Bronchial smooth muscle cell (primary cell): ENCODE results near the gene ODF4. TPM values are rescaled to one million over a fixed set of nuclear protein-coding genes. Genes with fewer than 3 reads are reported as not detected.

ENCODE experiments used
- total RNA-seq: library from RNA; depleted of rRNA; stranded (reverse); fragments of >200 nt; gene quantifications from 2 replicates; pipeline ENCODE4 v1.2.1, GENCODE V29; 2014

The ODF4 gene
- not detected in 2 replicates for total RNA-seq

GRCh38 chr17:8339540-8339939 lies at the start of gene ODF4:
TSS of gene ODF4 (plus strand) at chr17:8339840. CDS start at chr17:8340052, 212 bp downstream.

DNA sequence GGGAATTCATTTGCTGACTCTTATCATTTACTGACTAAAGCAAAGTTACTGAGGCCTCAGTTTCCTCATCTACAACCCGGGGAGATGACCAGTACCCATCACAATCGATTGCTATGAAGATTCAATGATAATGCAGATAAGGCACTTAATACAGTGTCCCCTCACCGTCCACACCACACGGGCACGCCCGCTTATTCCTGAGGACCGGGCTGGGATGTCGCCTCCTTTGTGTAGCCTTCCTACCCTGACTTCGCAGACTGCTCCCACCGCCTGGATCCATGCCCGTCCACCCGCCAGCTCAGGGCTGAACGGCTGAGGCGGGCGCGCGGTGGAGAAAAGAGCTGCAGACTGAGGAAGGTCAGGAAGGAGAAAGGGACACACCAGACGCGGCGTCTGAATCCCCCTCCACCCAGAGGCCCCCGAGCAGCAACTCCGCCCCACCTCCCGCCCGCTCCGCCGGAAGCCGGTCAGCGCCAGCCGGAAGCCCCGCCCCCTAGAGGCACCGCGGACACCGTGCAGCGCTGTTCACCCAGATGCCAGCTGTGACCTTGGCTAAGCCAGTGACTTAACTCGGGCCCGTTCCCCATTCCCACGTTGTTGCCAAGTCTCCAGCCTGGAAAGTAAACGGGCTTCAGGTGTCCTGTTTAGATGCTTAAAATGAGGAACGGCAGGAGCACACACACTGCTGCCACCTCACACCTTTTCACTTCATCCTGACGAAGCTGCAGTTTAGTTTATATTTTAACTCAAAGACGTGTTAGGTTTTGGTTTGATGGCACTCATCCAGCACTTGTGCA lies 36.8 kb downstream of the ODF4 start, which contains the start of gene KRABD2:
Gene KRABD2 (minus strand): TSS at position 434 of the 797 bp plus-strand sequence.

GRCh38 chr17:8383143-8383822 lies 43.6 kb downstream of the ODF4 start, which contains the start of gene RPL26:
TSS of gene RPL26 (minus strand) at chr17:8383193. CDS start at chr17:8382310, 883 bp downstream.

Other genes with a start within 250 kb of the ODF4 start
- under 0.01 TPM in 1 of 2 replicates, not detected in the other for gene ALOXE3, start 221.3 kb upstream of the ODF4 start, total RNA-seq
- not detected in 2 replicates for gene HES7, start 215.7 kb upstream of the ODF4 start, total RNA-seq
- 3.0 and 3.4 TPM in 2 replicates for gene PER1, start 187.4 kb upstream of the ODF4 start, total RNA-seq
- 3.2 and 3.5 TPM in 2 replicates for gene VAMP2, start 176.9 kb upstream of the ODF4 start, total RNA-seq
- 18.9 and 33.4 TPM in 2 replicates for gene TMEM107, start 163.5 kb upstream of the ODF4 start, total RNA-seq
- 5.3 and 6.8 TPM in 2 replicates for gene BORCS6, start 149.7 kb upstream of the ODF4 start, total RNA-seq
- 0.52 and 3.9 TPM in 2 replicates for gene AURKB, start 129.3 kb upstream of the ODF4 start, total RNA-seq
- 2.0 and 2.8 TPM in 2 replicates for gene CTC1, start 91.8 kb upstream of the ODF4 start, total RNA-seq
- 7.1 and 8.8 TPM in 2 replicates for gene PFAS, start 90.6 kb upstream of the ODF4 start, total RNA-seq
- gene RANGRF, start 51.2 kb upstream of the ODF4 start, total RNA-seq = 7.6 and 9.9 TPM in 2 replicates
- 1.3 and 1.6 TPM in 2 replicates for gene SLC25A35, start 44.4 kb upstream of the ODF4 start, total RNA-seq
- gene ARHGEF15, start 29.6 kb upstream of the ODF4 start, total RNA-seq = 0.09 TPM in 1 of 2 replicates, not detected in the other
- gene RPL26, start 43.4 kb downstream of the ODF4 start, total RNA-seq = 3,512 and 6,339 TPM in 2 replicates
- gene RNF222, start 58.0 kb downstream of the ODF4 start, total RNA-seq = not detected in 2 replicates
- gene NDEL1, start 96.0 kb downstream of the ODF4 start, total RNA-seq = 27.2 and 29.8 TPM in 2 replicates